ENCODE measurements around the gene ICAM4.
A peak's percentile ranks its signal among the peaks of the same experiment; 100 is the strongest.

Gene ICAM4

GRCh38 chr19:10291554-10292205 lies 4.9 kb downstream of the ICAM4 start:
- DNase-seq = no peak

- DNase-seq = peak; percentile 64 to 65
Measured at GRCh38 chr19:10292206-10292788, 5.5 kb downstream of the ICAM4 start.

GRCh38 chr19:10292789-10293636 lies 6.3 kb downstream of the ICAM4 start:
- no peak for DNase-seq

GRCh38 chr19:10293637-10294367 lies 7.0 kb downstream of the ICAM4 start:
- no peak for DNase-seq

GRCh38 chr19:10294368-10294697 lies 7.6 kb downstream of the ICAM4 start:
- no peak for DNase-seq

- peak; percentile 44 to 62 for DNase-seq
Measured at GRCh38 chr19:10295305-10295846, 8.6 kb downstream of the ICAM4 start.

- DNase-seq = no peak
Measured at GRCh38 chr19:10295847-10296591, 9.3 kb downstream of the ICAM4 start.

GRCh38 chr19:10299545-10300458 lies 13.0 kb downstream of the ICAM4 start:
- no peak for DNase-seq

GRCh38 chr19:10305139-10305806 lies 18.5 kb downstream of the ICAM4 start:
- no peak for DNase-seq

- no peak for DNase-seq
Measured at GRCh38 chr19:10306327-10306726, 19.6 kb downstream of the ICAM4 start.

GRCh38 chr19:10309423-10309822 lies 22.7 kb downstream of the ICAM4 start, which contains the start of gene ZGLP1:
ZGLP1 (minus strand) TSS chr19:10309815.
- no peak for DNase-seq

- peak; percentile 91 to 95 for DNase-seq
Measured at GRCh38 chr19:10315335-10316214, 28.8 kb downstream of the ICAM4 start, which contains the start of gene FDX2. FDX2 (minus strand) TSS chr19:10316015; CDS start chr19:10315996, 19 bp downstream.

GRCh38 chr19:10316229-10317044 lies 29.7 kb downstream of the ICAM4 start:
- DNase-seq = no peak

- no peak for DNase-seq
Measured at GRCh38 chr19:10317045-10317856, 30.5 kb downstream of the ICAM4 start.

GRCh38 chr19:10317857-10318462 lies 31.2 kb downstream of the ICAM4 start:
- no peak for DNase-seq

- DNase-seq = no peak
Measured at GRCh38 chr19:10318807-10319682, 32.3 kb downstream of the ICAM4 start.

Data from stimulated activated CD4-positive, alpha-beta T cell treated with anti-CD3 and anti-CD28 coated beads, Interleukin-4, amount 100 ng/mL, for 4 hours (primary cell).